GM12891 (cell line): Measurements from ENCODE around the gene PITPNC1.
"Not testable (repeated sequence)": the region's sequence is repeated elsewhere in the genome, so short reads cannot be mapped to it uniquely, and the experiment has no call there.

Experiments
- POLR2A ChIP-seq: IDR thresholded peaks from 2 replicates; pipeline ENCODE4 v1.6.1; 2011; ENCODE audit warnings: low read depth, low read length, control low read depth
- POLR2AphosphoS5 ChIP-seq: IDR thresholded peaks from 2 replicates; pipeline ENCODE4 v1.6.1; 2011; ENCODE audit warnings: low read depth, low read length, control low read depth
- POU2F2 ChIP-seq: IDR thresholded peaks from 2 replicates; pipeline ENCODE4 v1.6.1; 2011; ENCODE audit warnings: low read depth, mild to moderate bottlenecking, control low read depth, low read length, moderate library complexity

DNA sequence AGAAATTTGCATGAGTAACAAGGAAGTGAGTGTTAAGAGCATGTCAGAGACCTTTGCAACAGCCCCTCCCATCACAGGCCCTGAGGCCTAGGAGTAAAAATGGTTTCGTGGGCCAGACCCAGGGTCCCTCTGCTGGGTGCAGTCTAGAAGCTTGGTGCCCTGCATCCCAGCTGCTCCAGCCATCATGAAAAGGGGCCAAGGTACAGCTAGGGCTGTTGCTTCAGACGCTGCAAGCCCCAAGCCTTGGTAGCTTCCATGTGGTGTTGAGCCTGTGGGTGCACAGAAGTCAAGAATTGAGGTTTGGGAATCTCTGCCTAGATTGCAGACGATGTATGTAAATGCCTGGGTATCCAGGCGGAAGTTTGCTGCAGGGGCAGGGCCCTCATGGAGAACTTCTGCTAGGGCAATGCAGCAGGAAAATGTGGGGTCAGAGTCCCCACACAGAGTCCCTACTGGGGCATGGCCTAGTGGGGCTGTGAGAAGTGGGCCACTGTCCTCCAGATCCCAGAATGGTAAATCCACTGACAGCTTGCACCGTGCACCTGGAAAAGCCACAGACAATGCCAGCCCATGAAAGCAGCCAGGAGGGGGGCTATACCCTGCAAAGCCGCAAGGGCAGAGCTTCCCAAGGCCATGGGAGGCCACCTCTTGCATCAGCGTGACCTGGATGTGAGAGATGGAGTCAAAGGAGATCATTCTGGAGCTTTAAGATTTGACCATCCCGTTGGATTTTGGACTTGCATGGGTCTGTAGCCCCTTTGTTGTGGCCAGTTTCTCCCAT lies 45.5 kb upstream of the PITPNC1 start:
- TF ChIP-seq POLR2A, POLR2AphosphoS5, POU2F2: not testable (repeated sequence)
